GM19395 (cell line): Measurements from ENCODE around the gene GRN.

Source experiments
- ATAC-seq: cut with Tn5 transposase; IDR thresholded peaks from one replicate; pipeline ENCODE4 v1.9.1; 2021; ENCODE audit warnings: mild to moderate bottlenecking, moderate library complexity; ENCODE audit not compliant: unreplicated experiment

The GRN gene

GRCh38 chr17:44400226-44400847 is 55.2 kb downstream of the GRN start:
- no peak for ATAC-seq
